SK-N-SH treated with all-trans-retinoic acid at 6 μM for 48 hours (cell line): Measurements from ENCODE around the gene MOXD1.

ENCODE experiments used
- ATAC-seq: fragments of 200-7000 bp; cut with Tn5 transposase; 3 replicates; pipeline ENCODE4 v1.9.1; 2020; ENCODE audit warnings: mild to moderate bottlenecking, moderate library complexity
- ARNTL ChIP-seq: fragments of 450-650 bp; formaldehyde crosslinking; IDR thresholded peaks from 2 replicates; pipeline ENCODE4 v1.5.0; 2020; ENCODE audit warnings: low read depth, mild to moderate bottlenecking, moderate library complexity, borderline replicate concordance
- BACH2 ChIP-seq: fragments of 250-450 bp; sonication (Bioruptor Pico); IDR thresholded peaks from 2 replicates; pipeline ENCODE4 v1.9.0; 2021; ENCODE audit warnings: mild to moderate bottlenecking, borderline replicate concordance
- CREB5 ChIP-seq: fragments of 250-450 bp; sonication (Bioruptor Pico); IDR thresholded peaks from 2 replicates; pipeline ENCODE4 v1.5.1; 2020; ENCODE audit warnings: low read depth, mild to moderate bottlenecking, moderate library complexity
- ESRRG ChIP-seq: fragments of 250-450 bp; sonication (Bioruptor Pico); IDR thresholded peaks from 2 replicates; pipeline ENCODE4 v1.6.1; 2021; ENCODE audit warnings: mild to moderate bottlenecking
- GLIS3 ChIP-seq: fragments of 250-450 bp; sonication (Bioruptor Pico); IDR thresholded peaks from 2 replicates; pipeline ENCODE4 v1.5.0; 2020; ENCODE audit warnings: mild to moderate bottlenecking, moderate library complexity
- ISL1 ChIP-seq: fragments of 250-450 bp; sonication (Bioruptor Pico); IDR thresholded peaks from 2 replicates; pipeline ENCODE4 v2.1.2; 2022; ENCODE audit warnings: mild to moderate bottlenecking, moderate library complexity
- OSR1 ChIP-seq: fragments of 250-450 bp; sonication (Bioruptor Pico); IDR thresholded peaks from 2 replicates; pipeline ENCODE4 v1.8.0; 2022; ENCODE audit warnings: moderate library complexity, mild to moderate bottlenecking, inconsistent platforms
- PATZ1 ChIP-seq: fragments of 250-450 bp; sonication (Bioruptor Pico); IDR thresholded peaks from 2 replicates; pipeline ENCODE4 v1.8.0; 2020; ENCODE audit warnings: mild to moderate bottlenecking, moderate library complexity, borderline replicate concordance
- POU6F1 ChIP-seq: fragments of 250-450 bp; sonication (Bioruptor Pico); IDR thresholded peaks from 2 replicates; pipeline ENCODE4 v1.8.0; 2021; ENCODE audit warnings: low read depth, mild to moderate bottlenecking, moderate library complexity, borderline replicate concordance
- PPARA ChIP-seq: fragments of 250-450 bp; sonication (Bioruptor Pico); IDR thresholded peaks from 2 replicates; pipeline ENCODE4 v1.5.0; 2020; ENCODE audit warnings: mild to moderate bottlenecking, borderline replicate concordance
- RARB ChIP-seq: fragments of 250-450 bp; sonication (Bioruptor Pico); IDR thresholded peaks from 2 replicates; pipeline ENCODE4 v1.8.0; 2021; ENCODE audit warnings: mild to moderate bottlenecking, moderate library complexity
- SNAI2 ChIP-seq: fragments of 250-450 bp; sonication (Bioruptor Pico); IDR thresholded peaks from 2 replicates; pipeline ENCODE4 v1.5.0; 2020; ENCODE audit warnings: mild to moderate bottlenecking, moderate library complexity
- TCF4 ChIP-seq: fragments of 250-450 bp; sonication (Bioruptor Pico); IDR thresholded peaks from 2 replicates; pipeline ENCODE4 v1.8.0; 2021; ENCODE audit warnings: mild to moderate bottlenecking, moderate library complexity, borderline replicate concordance
- TOX ChIP-seq: fragments of 250-450 bp; sonication (Bioruptor Pico); IDR thresholded peaks from 2 replicates; pipeline ENCODE4 v1.8.0; 2021; ENCODE audit warnings: mild to moderate bottlenecking, moderate library complexity, borderline replicate concordance
- TSHZ2 ChIP-seq: fragments of 250-450 bp; sonication (Bioruptor Pico); IDR thresholded peaks from 2 replicates; pipeline ENCODE4 v1.5.0; 2020; ENCODE audit warnings: mild to moderate bottlenecking, moderate library complexity
- ZC3H10 ChIP-seq: fragments of 250-450 bp; sonication (Bioruptor Pico); IDR thresholded peaks from 2 replicates; pipeline ENCODE4 v1.5.1; 2021; ENCODE audit warnings: mild to moderate bottlenecking, moderate library complexity
- ZFP3 ChIP-seq: fragments of 250-450 bp; sonication (Bioruptor Pico); IDR thresholded peaks from 2 replicates; pipeline ENCODE4 v1.5.0; 2020; ENCODE audit warnings: mild to moderate bottlenecking, moderate library complexity
- ZFP30 ChIP-seq: fragments of 450-650 bp; formaldehyde crosslinking; IDR thresholded peaks from 2 replicates; pipeline ENCODE4 v1.5.0; 2022; ENCODE audit warnings: mild to moderate bottlenecking, moderate library complexity
- ZNF565 ChIP-seq: fragments of 450-650 bp; formaldehyde crosslinking; conservative IDR thresholded peaks from 2 replicates; pipeline ENCODE4 v1.5.0; 2020; ENCODE audit warnings: low read depth, mild to moderate bottlenecking, moderate library complexity
- ZNF8 ChIP-seq: fragments of 450-650 bp; formaldehyde crosslinking; IDR thresholded peaks from 2 replicates; pipeline ENCODE4 v1.5.0; 2020; ENCODE audit warnings: mild to moderate bottlenecking, moderate library complexity

The MOXD1 gene

GRCh38 chr6:132330759-132331158, 70.5 kb downstream of the MOXD1 start:
- TF ChIP-seq ZNF565 = no peak
- TF ChIP-seq TSHZ2 = no peak
- no peak for TF ChIP-seq CREB5 (CRISPR knock-in tag)
- no peak for TF ChIP-seq GLIS3
- TF ChIP-seq PATZ1 (CRISPR knock-in tag) = no peak
- no peak for TF ChIP-seq TCF4 (CRISPR knock-in tag)
- TF ChIP-seq OSR1 (CRISPR knock-in tag) = no peak
- TF ChIP-seq ZNF8 (CRISPR knock-in tag) = no peak
- TF ChIP-seq BACH2 (CRISPR knock-in tag) = no peak
- no peak for ATAC-seq

- ATAC-seq = no peak
- TF ChIP-seq PATZ1 (CRISPR knock-in tag) = no peak
- no peak for TF ChIP-seq ARNTL (CRISPR knock-in tag)
- no peak for TF ChIP-seq ZFP3 (CRISPR knock-in tag)
- TF ChIP-seq, all 23 proteins: peak for 0
Measured at GRCh38 chr6:132322398-132322797, 78.9 kb downstream of the MOXD1 start.

- no peak for TF ChIP-seq OSR1 (CRISPR knock-in tag)
- peak; percentile 88 for TF ChIP-seq ZC3H10 (CRISPR knock-in tag)
Measured at GRCh38 chr6:132320007-132320406, 81.3 kb downstream of the MOXD1 start.

GRCh38 chr6:132316970-132317369, 84.3 kb downstream of the MOXD1 start:
- ATAC-seq = no peak
- TF ChIP-seq ZNF565 (no peak), PPARA (no peak), TCF4 (CRISPR knock-in tag) (no peak), PATZ1 (CRISPR knock-in tag) (no peak), ZFP30 (CRISPR knock-in tag) (no peak), ISL1 (CRISPR knock-in tag) (no peak), GLIS3 (no peak), TSHZ2 (no peak), RARB (no peak), SNAI2 (CRISPR knock-in tag) (no peak), ESRRG (CRISPR knock-in tag) (no peak), ZFP3 (CRISPR knock-in tag) (no peak), CREB5 (CRISPR knock-in tag) (no peak), BACH2 (CRISPR knock-in tag) (no peak), TOX (no peak), POU6F1 (no peak)

More at GRCh38 chr6:132320007-132320406, 81.3 kb downstream of the MOXD1 start:
- ATAC-seq = no peak
